Fibroblast of lung (primary cell): ENCODE measurements around the gene KIR2DL3. TPM values are rescaled to one million over a fixed set of nuclear protein-coding genes. Genes with fewer than 3 reads are reported as not detected.
"Not testable (repeated sequence)": the region's sequence is repeated elsewhere in the genome, so short reads cannot be mapped to it uniquely, and the experiment has no call there.

Source experiments
- DNase-seq, 2 donors: peaks; one replicate each; pipeline versions ENCODE4 v3.0.0 to v3.0.0-alpha.2; 2010; ENCODE audit warnings: low read depth in 2 of 2
- H2AFZ ChIP-seq: 2 replicates; pipeline ENCODE4 v1.5.1; 2012; ENCODE audit warnings: low read length, control low read depth, inconsistent platforms
- H3K27ac ChIP-seq: 2 replicates; pipeline ENCODE4 v1.5.1; 2011; ENCODE audit warnings: low read length, control low read depth; ENCODE audit not compliant: insufficient read depth
- H3K27me3 ChIP-seq: 2 replicates; pipeline ENCODE4 v1.5.1; 2011; ENCODE audit warnings: mild to moderate bottlenecking, low read length; ENCODE audit not compliant: control insufficient read depth, insufficient read depth
- H3K36me3 ChIP-seq: 2 replicates; pipeline ENCODE4 v1.5.1; 2011; ENCODE audit warnings: low read length; ENCODE audit not compliant: control insufficient read depth, insufficient read depth
- H3K4me1 ChIP-seq: 2 replicates; pipeline ENCODE4 v1.5.1; 2011; ENCODE audit warnings: low read length; ENCODE audit not compliant: control insufficient read depth, insufficient read depth; ENCODE audit errors: extremely low read depth
- H3K4me2 ChIP-seq: 2 replicates; pipeline ENCODE4 v1.5.1; 2011; ENCODE audit warnings: low read length, control low read depth; ENCODE audit not compliant: insufficient read depth; ENCODE audit errors: extremely low read depth
- H3K4me3 ChIP-seq, 4 experiments: fragments of 200-600 bp in 1 of 4; sonication (generic) in 1 of 4; replicated peaks in 1 of 4; 2 replicates each; pipeline ENCODE4 v1.5.1; 2011 to 2016; ENCODE audit warnings: low read length in 4 of 4, low read depth in 3 of 4, mild to moderate bottlenecking in 3 of 4, control low read depth in 2 of 4, inconsistent platforms in 1 of 4, mixed read lengths in 1 of 4; ENCODE audit not compliant: insufficient read depth in 1 of 4; ENCODE audit errors: control extremely low read depth in 1 of 4
- H3K79me2 ChIP-seq: 2 replicates; pipeline ENCODE4 v1.5.1; 2012; ENCODE audit warnings: mild to moderate bottlenecking, low read length, inconsistent platforms; ENCODE audit not compliant: control insufficient read depth, insufficient read depth
- H3K9ac ChIP-seq: 2 replicates; pipeline ENCODE4 v1.5.1; 2011; ENCODE audit warnings: mild to moderate bottlenecking, low read length, control low read depth; ENCODE audit not compliant: insufficient read depth
- H3K9me3 ChIP-seq: 2 replicates; pipeline ENCODE4 v1.5.1; 2012; ENCODE audit warnings: low read depth, low read length; ENCODE audit not compliant: control insufficient read depth, insufficient read depth
- H4K20me1 ChIP-seq: 2 replicates; pipeline ENCODE4 v1.5.1; 2011; ENCODE audit warnings: low read length; ENCODE audit not compliant: control insufficient read depth, insufficient read depth; ENCODE audit errors: extremely low read depth
- polyA plus RNA-seq, 2 donors: library from polyadenylated mRNA; depleted of rRNA in 1 of 2; stranded (reverse) in 1 of 2; unstranded in 1 of 2; fragments of >200 nt; gene quantifications; 2 replicates each; pipeline ENCODE4 v1.2.1, GENCODE V29; 2011 to 2012; ENCODE audit warnings: missing spikeins in 1 of 2
- total RNA-seq: library from RNA; depleted of rRNA; stranded (reverse); fragments of >200 nt; gene quantifications from 2 replicates; pipeline ENCODE4 v1.2.1, GENCODE V29; 2014

The KIR2DL3 gene
- total and polyA plus RNA-seq, 2 donors (not counting 1 experiment from before 2014, with no cell fraction given), result not detected

- not testable (repeated sequence) for H3K9ac ChIP-seq, H4K20me1 ChIP-seq, H3K4me2 ChIP-seq, H3K79me2 ChIP-seq, H3K27ac ChIP-seq, H3K36me3 ChIP-seq, DNase-seq, H3K4me3 ChIP-seq, H3K27me3 ChIP-seq, H3K4me1 ChIP-seq, H2AFZ ChIP-seq, H3K9me3 ChIP-seq
Measured at GRCh38 chr19:54750276-54750675, 12.0 kb downstream of the KIR2DL3 start.

GRCh38 chr19:54756204-54757110, 18.1 kb downstream of the KIR2DL3 start:
- H4K20me1 ChIP-seq, result not testable (repeated sequence)

GRCh38 chr19:54758577-54758976, 20.3 kb downstream of the KIR2DL3 start:
- H3K4me2 ChIP-seq, H3K9ac ChIP-seq, H3K27me3 ChIP-seq, H3K9me3 ChIP-seq, H3K79me2 ChIP-seq, H3K4me3 ChIP-seq, H3K27ac ChIP-seq, H3K36me3 ChIP-seq, H4K20me1 ChIP-seq, H2AFZ ChIP-seq, H3K4me1 ChIP-seq, DNase-seq: not testable (repeated sequence)

More at GRCh38 chr19:54756204-54757110, 18.1 kb downstream of the KIR2DL3 start:
- DNase-seq, H3K4me3 ChIP-seq, H3K9ac ChIP-seq, H2AFZ ChIP-seq, H3K9me3 ChIP-seq, H3K27me3 ChIP-seq, H3K4me2 ChIP-seq, H3K36me3 ChIP-seq, H3K27ac ChIP-seq, H3K4me1 ChIP-seq, H3K79me2 ChIP-seq: not testable (repeated sequence)

- not testable (repeated sequence) for H3K9ac ChIP-seq, H3K9me3 ChIP-seq, H3K4me3 ChIP-seq, H3K79me2 ChIP-seq, H3K36me3 ChIP-seq, DNase-seq, H2AFZ ChIP-seq, H3K4me2 ChIP-seq, H3K27ac ChIP-seq, H3K4me1 ChIP-seq, H4K20me1 ChIP-seq, H3K27me3 ChIP-seq
Measured at GRCh38 chr19:54764219-54764618, 25.9 kb downstream of the KIR2DL3 start.

GRCh38 chr19:54766464-54766863, 28.2 kb downstream of the KIR2DL3 start:
- not testable (repeated sequence) for H3K36me3 ChIP-seq, H3K79me2 ChIP-seq, H3K4me3 ChIP-seq, H3K4me1 ChIP-seq, H3K27ac ChIP-seq, H3K27me3 ChIP-seq, H3K4me2 ChIP-seq, H3K9me3 ChIP-seq, DNase-seq, H3K9ac ChIP-seq, H2AFZ ChIP-seq, H4K20me1 ChIP-seq

- not testable (repeated sequence) for H3K9ac ChIP-seq, H2AFZ ChIP-seq, H3K9me3 ChIP-seq, DNase-seq, H3K4me3 ChIP-seq, H3K79me2 ChIP-seq, H3K36me3 ChIP-seq, H4K20me1 ChIP-seq, H3K4me2 ChIP-seq, H3K27ac ChIP-seq, H3K4me1 ChIP-seq, H3K27me3 ChIP-seq
Measured at GRCh38 chr19:54769646-54770045, 31.3 kb downstream of the KIR2DL3 start, which contains the start of gene KIR2DL1. KIR2DL1 (plus strand) TSS chr19:54769793; CDS start chr19:54769851, 58 bp downstream.
